AG04450 (cell line): ENCODE measurements around the gene KAT6B. TPM values are rescaled to one million over a fixed set of nuclear protein-coding genes. Genes with fewer than 3 reads are reported as not detected.
"Not testable (repeated sequence)": the region's sequence is repeated elsewhere in the genome, so short reads cannot be mapped to it uniquely, and the experiment has no call there.

Source experiments
- CTCF ChIA-PET: fragments of 300-600, 350-600 bp; formaldehyde crosslinking; extraction: SDS; loops from one replicate; lab custom pipeline; 2022; ENCODE audit warnings: antibody characterized with exemption, inconsistent platforms; lab: Charles Lee
- POLR2A ChIA-PET: fragments of 350-600 bp; formaldehyde crosslinking; extraction: SDS; loops from one replicate; lab custom pipeline; 2021; ENCODE audit warnings: antibody characterized with exemption, inconsistent platforms; lab: Yijun Ruan, JAX
- DNase-seq: peaks from one replicate; pipeline ENCODE4 v3.0.0-alpha.2; 2011; ENCODE audit warnings: low read depth, low spot score
- H3K27ac ChIP-seq: one replicate; pipeline ENCODE4 v1.5.1; 2012; ENCODE audit warnings: low read depth, low read length, control low read depth
- H3K27me3 ChIP-seq: one replicate; pipeline ENCODE4 v1.6.0; 2012; ENCODE audit warnings: low read length; ENCODE audit not compliant: control insufficient read depth, insufficient read depth
- H3K4me3 ChIP-seq: 2 replicates; pipeline ENCODE4 v1.5.1; 2011; ENCODE audit warnings: mild to moderate bottlenecking, low read depth, low read length, control low read depth
- H3K9me3 ChIP-seq: 2 replicates; pipeline ENCODE4 v1.5.1; 2012; ENCODE audit warnings: low read length; ENCODE audit not compliant: control insufficient read depth, insufficient read depth
- CTCF ChIP-seq: IDR thresholded peaks from 2 replicates; pipeline ENCODE4 v1.5.1; 2011; ENCODE audit warnings: low read depth, low read length, control low read depth, inconsistent platforms
- polyA minus RNA-seq: library from RNA; depleted of rRNA, polyadenylated mRNA; stranded (reverse); fragments of >200 nt; gene quantifications from 2 replicates; pipeline ENCODE4 v1.2.3, GENCODE V29; 2011; rRNA and poly(A)+ RNA removed
- polyA plus RNA-seq: library from polyadenylated mRNA; depleted of rRNA; stranded (reverse); fragments of >200 nt; gene quantifications from 2 replicates; pipeline ENCODE4 v1.2.3, GENCODE V29; 2011; rRNA removed

Gene KAT6B
- polyA plus RNA-seq (10.4 and 14.1 TPM in 2 replicates), polyA minus RNA-seq (52.9 and 54.4 TPM in 2 replicates)

- DNase-seq, result peak; percentile 100
- Histone ChIP-seq H3K27me3 (no peaks in the 10 kb centered on the region), H3K9me3 (no peaks in the 10 kb centered on the region; the same call in 1 of the 2 replicates), H3K27ac (peak within 1 kb of the TSS; percentile 65), H3K4me3 (peak within 1 kb of the TSS; percentile 88)
- ChIA-PET CTCF (interaction anchor here (0.6 to 1.2 kb wide), 7 partner anchors 83 to 730 kb away, joined by 3 to 7 read pairs (median 4); no protein-coding TSS in a partner anchor), POLR2A (interaction anchor here (0.6 to 1.7 kb wide), 13 partner anchors 44 to 595 kb away, joined by 3 to 12 read pairs (median 4); no protein-coding TSS in a partner anchor)
- peak; percentile 32 for TF ChIP-seq CTCF
These were observed at the start of gene KAT6B for GRCh38 chr10:74826142-74827044. TSS of gene KAT6B (plus strand) at chr10:74826600. CDS start at chr10:74842858, 16,258 bp downstream.

GRCh38 chr10:74778436-74779094, 47.8 kb upstream of the KAT6B start:
- peaks cover 4% of the 10 kb centered on the region; the same call in 1 of the 2 replicates for H3K9me3 ChIP-seq
- no peak for TF ChIP-seq CTCF
- peaks cover 2% of the 10 kb centered on the region for H3K27me3 ChIP-seq
- DNase-seq, result no peak
- H3K4me3 ChIP-seq, result no peak overlapping the region
- POLR2A ChIA-PET, result no interaction called here
- CTCF ChIA-PET, result no interaction called here
- no peak overlapping the region for H3K27ac ChIP-seq

- H3K9me3 ChIP-seq, H3K27ac ChIP-seq, H3K4me3 ChIP-seq, CTCF ChIA-PET, H3K27me3 ChIP-seq, POLR2A ChIA-PET, DNase-seq: not testable (repeated sequence)
These were observed 44.5 kb upstream of the KAT6B start for GRCh38 chr10:74781870-74782269.

GRCh38 chr10:74784462-74784861, 41.9 kb upstream of the KAT6B start:
- no peak overlapping the region for H3K4me3 ChIP-seq
- H3K27ac ChIP-seq, result no peak overlapping the region
- no peaks in the 10 kb centered on the region for H3K27me3 ChIP-seq
- POLR2A ChIA-PET, result no interaction called here
- no peak for TF ChIP-seq CTCF
- DNase-seq, result no peak
- CTCF ChIA-PET, result no interaction called here
- no peaks in the 10 kb centered on the region for H3K9me3 ChIP-seq

- ChIA-PET POLR2A (no interaction called here), CTCF (no interaction called here)
- Histone ChIP-seq H3K27ac (no peak overlapping the region), H3K4me3 (no peak overlapping the region), H3K27me3 (no peaks in the 10 kb centered on the region), H3K9me3 (no peaks in the 10 kb centered on the region)
- TF ChIP-seq CTCF, result no peak
- DNase-seq, result no peak
These were observed 40.3 kb upstream of the KAT6B start for GRCh38 chr10:74786126-74786525.
